Measurements from ENCODE around the gene CSF1R. TPM values are rescaled to one million over a fixed set of nuclear protein-coding genes. Genes with fewer than 3 reads are reported as not detected.

CSF1R gene
- polyA plus RNA-seq, 1 of the 3 experiments (the other 2 are of a cell fraction): 0.25 TPM

DNA sequence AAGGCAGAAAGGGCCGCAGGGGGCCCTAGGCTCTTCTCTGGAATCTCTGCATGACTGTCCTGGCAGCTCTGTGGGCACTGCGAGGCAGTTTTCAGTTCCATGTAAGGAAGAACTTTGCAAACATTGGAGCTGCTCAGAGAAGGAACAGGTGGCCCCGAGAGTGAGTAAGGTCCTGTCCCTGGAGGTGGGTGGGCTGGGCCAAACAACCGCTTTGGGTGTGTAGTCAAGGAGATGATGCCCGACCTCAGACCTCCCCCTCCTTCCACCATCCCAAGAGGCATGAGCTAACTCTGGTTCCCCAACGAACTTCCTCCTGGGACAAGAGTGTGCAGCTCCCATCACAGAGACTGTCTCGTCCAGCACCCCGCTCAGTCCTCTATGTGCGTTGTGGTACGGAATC lies 20.5 kb downstream of the CSF1R start:
- H3K9me2 ChIP-seq: no peaks in the 10 kb centered on the region
- H3K36me3 ChIP-seq (replicated peaks in 1 of 2; ENCODE audit: control insufficient read depth in 1 of 2, insufficient read depth in 2 of 2, low read length in 1 of 2): no peaks in the 10 kb centered on the region
- H3F3A ChIP-seq (replicated peaks; ENCODE audit: insufficient read depth): peaks cover 6% of the 10 kb centered on the region
- POLR2A ChIA-PET: interaction anchor here (0.6 kb wide), 2 partner anchors 20 to 37 kb away, joined by 3 read pairs; no protein-coding TSS in a partner anchor
- CTCF ChIA-PET: interaction anchor here (0.7 to 1.0 kb wide), 2 partner anchors 24 to 59 kb away, joined by 3 read pairs; no protein-coding TSS in a partner anchor
- WGBS (ENCODE audit: low lambda C conversion rate): 79% methylated on average over 8 of the region's 10 CpGs
- H3K4me1 ChIP-seq (ENCODE audit: control insufficient read depth in 1 of 2, insufficient read depth in 2 of 2, low read depth in 1 of 2, low read length in 1 of 2): peaks cover 14 to 48% of the 10 kb centered on the region in 2 experiments; a peak in 3 of 4 replicates
- no peaks in the 10 kb centered on the region for H3K27me3 ChIP-seq (ENCODE audit: insufficient read depth)
- H3K27ac ChIP-seq (ENCODE audit: low read depth in 2 of 2, low read length in 1 of 2): peak overlapping the region in 1 of 2 experiments; percentile 53; a peak in 2 of 4 replicates
- no peak for DNase-seq
- H3K9ac ChIP-seq: 0 out of 2 replicates have a peak overlapping the region, but pooled peaks have one; percentile 21
- TF ChIP-seq CHD2 (IDR thresholded peaks at IDR 0.05; ENCODE audit: low read length, partially characterized antibody): no peak
- TF ChIP-seq, protein P1, sequence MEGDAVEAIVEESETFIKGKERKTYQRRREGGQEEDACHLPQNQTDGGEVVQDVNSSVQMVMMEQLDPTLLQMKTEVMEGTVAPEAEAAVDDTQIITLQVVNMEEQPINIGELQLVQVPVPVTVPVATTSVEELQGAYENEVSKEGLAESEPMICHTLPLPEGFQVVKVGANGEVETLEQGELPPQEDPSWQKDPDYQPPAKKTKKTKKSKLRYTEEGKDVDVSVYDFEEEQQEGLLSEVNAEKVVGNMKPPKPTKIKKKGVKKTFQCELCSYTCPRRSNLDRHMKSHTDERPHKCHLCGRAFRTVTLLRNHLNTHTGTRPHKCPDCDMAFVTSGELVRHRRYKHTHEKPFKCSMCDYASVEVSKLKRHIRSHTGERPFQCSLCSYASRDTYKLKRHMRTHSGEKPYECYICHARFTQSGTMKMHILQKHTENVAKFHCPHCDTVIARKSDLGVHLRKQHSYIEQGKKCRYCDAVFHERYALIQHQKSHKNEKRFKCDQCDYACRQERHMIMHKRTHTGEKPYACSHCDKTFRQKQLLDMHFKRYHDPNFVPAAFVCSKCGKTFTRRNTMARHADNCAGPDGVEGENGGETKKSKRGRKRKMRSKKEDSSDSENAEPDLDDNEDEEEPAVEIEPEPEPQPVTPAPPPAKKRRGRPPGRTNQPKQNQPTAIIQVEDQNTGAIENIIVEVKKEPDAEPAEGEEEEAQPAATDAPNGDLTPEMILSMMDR (IDR thresholded peaks at IDR 0.05): no peak
- no peak for TF ChIP-seq TCF12 (IDR thresholded peaks at IDR 0.05)
- TF ChIP-seq, protein P2, sequence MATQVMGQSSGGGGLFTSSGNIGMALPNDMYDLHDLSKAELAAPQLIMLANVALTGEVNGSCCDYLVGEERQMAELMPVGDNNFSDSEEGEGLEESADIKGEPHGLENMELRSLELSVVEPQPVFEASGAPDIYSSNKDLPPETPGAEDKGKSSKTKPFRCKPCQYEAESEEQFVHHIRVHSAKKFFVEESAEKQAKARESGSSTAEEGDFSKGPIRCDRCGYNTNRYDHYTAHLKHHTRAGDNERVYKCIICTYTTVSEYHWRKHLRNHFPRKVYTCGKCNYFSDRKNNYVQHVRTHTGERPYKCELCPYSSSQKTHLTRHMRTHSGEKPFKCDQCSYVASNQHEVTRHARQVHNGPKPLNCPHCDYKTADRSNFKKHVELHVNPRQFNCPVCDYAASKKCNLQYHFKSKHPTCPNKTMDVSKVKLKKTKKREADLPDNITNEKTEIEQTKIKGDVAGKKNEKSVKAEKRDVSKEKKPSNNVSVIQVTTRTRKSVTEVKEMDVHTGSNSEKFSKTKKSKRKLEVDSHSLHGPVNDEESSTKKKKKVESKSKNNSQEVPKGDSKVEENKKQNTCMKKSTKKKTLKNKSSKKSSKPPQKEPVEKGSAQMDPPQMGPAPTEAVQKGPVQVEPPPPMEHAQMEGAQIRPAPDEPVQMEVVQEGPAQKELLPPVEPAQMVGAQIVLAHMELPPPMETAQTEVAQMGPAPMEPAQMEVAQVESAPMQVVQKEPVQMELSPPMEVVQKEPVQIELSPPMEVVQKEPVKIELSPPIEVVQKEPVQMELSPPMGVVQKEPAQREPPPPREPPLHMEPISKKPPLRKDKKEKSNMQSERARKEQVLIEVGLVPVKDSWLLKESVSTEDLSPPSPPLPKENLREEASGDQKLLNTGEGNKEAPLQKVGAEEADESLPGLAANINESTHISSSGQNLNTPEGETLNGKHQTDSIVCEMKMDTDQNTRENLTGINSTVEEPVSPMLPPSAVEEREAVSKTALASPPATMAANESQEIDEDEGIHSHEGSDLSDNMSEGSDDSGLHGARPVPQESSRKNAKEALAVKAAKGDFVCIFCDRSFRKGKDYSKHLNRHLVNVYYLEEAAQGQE (IDR thresholded peaks at IDR 0.05; ENCODE audit: low read depth, low read length): no peak
- TF ChIP-seq RFX5 (IDR thresholded peaks at IDR 0.05; ENCODE audit: low read length): no peak
- TF ChIP-seq, protein P3, sequence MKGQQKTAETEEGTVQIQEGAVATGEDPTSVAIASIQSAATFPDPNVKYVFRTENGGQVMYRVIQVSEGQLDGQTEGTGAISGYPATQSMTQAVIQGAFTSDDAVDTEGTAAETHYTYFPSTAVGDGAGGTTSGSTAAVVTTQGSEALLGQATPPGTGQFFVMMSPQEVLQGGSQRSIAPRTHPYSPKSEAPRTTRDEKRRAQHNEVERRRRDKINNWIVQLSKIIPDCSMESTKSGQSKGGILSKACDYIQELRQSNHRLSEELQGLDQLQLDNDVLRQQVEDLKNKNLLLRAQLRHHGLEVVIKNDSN (IDR thresholded peaks at IDR 0.05; ENCODE audit: borderline replicate concordance, low read depth): no peak
- TF ChIP-seq FOXM1 (IDR thresholded peaks at IDR 0.05; ENCODE audit: low read depth): no peak
- no peak for TF ChIP-seq TAF1 (IDR thresholded peaks at IDR 0.05; ENCODE audit: borderline replicate concordance, low read depth, low read length)
- no peak for TF ChIP-seq RAD21 (IDR thresholded peaks at IDR 0.05; ENCODE audit: low read length)
- no peak for TF ChIP-seq SIN3A (IDR thresholded peaks at IDR 0.05; ENCODE audit: borderline replicate concordance, low read depth, low read length)
- no peak for TF ChIP-seq MEF2A (IDR thresholded peaks at IDR 0.05; ENCODE audit: borderline replicate concordance, low read depth)
- no peak for TF ChIP-seq NRF1 (IDR thresholded peaks at IDR 0.05; ENCODE audit: low read depth, low read length)
- no peaks in the 10 kb centered on the region for H3K9me3 ChIP-seq
- H3K4me3 ChIP-seq (ENCODE audit: low read depth in 2 of 2, low read length in 1 of 2): no peak overlapping the region
- no peaks in the 10 kb centered on the region for H3K79me2 ChIP-seq (ENCODE audit: insufficient read depth)
- H2AFZ ChIP-seq (ENCODE audit: low read depth): peak overlapping the region; percentile 86; the same call in 1 of the 2 replicates
- peak overlapping the region; percentile 65 for H3K4me2 ChIP-seq
- H4K20me1 ChIP-seq (ENCODE audit: insufficient read depth): no peaks in the 10 kb centered on the region
